ENCODE data around the gene C1orf232. TPM values are rescaled to one million over a fixed set of nuclear protein-coding genes. Genes with fewer than 3 reads are reported as not detected.

C1orf232 gene
- total and polyA plus RNA-seq, 4 donors = not detected

DNA sequence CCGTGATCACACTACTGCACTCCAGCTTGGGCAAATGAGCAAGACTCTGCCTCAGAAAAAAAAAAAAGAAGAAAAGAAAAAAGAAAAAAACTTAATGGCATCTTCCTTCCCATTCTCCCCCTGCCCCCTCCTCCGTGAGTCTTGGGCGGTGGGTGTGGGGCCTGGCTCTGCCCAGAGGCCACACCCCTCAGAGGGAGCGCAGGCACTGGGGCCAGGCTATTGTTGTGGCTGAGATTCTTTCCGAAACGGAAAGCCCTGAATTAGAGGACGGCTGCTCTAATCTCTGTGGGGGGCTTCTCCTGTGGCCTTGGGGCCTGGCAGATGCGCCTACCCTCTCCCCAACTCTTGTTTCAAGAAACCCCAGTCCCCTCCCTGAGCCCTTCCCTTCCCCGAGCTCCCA, 14.0 kb downstream of the C1orf232 start:
- H3K9ac ChIP-seq (ENCODE audit: low read depth in 1 of 2, low read length in 2 of 2) = no peak overlapping the region
- peaks cover 0 to 4% (median 0%) of the 10 kb centered on the region in 4 donors for H3K27me3 ChIP-seq (ENCODE audit: control insufficient read depth in 4 of 4, insufficient read depth in 4 of 4, low read length in 3 of 4)
- 66% methylated on average over 9 of the region's 9 CpGs for WGBS
- H3K27ac ChIP-seq (ENCODE audit: low read depth in 1 of 2, low read length in 2 of 2) = no peak overlapping the region
- TF ChIP-seq, protein P1, sequence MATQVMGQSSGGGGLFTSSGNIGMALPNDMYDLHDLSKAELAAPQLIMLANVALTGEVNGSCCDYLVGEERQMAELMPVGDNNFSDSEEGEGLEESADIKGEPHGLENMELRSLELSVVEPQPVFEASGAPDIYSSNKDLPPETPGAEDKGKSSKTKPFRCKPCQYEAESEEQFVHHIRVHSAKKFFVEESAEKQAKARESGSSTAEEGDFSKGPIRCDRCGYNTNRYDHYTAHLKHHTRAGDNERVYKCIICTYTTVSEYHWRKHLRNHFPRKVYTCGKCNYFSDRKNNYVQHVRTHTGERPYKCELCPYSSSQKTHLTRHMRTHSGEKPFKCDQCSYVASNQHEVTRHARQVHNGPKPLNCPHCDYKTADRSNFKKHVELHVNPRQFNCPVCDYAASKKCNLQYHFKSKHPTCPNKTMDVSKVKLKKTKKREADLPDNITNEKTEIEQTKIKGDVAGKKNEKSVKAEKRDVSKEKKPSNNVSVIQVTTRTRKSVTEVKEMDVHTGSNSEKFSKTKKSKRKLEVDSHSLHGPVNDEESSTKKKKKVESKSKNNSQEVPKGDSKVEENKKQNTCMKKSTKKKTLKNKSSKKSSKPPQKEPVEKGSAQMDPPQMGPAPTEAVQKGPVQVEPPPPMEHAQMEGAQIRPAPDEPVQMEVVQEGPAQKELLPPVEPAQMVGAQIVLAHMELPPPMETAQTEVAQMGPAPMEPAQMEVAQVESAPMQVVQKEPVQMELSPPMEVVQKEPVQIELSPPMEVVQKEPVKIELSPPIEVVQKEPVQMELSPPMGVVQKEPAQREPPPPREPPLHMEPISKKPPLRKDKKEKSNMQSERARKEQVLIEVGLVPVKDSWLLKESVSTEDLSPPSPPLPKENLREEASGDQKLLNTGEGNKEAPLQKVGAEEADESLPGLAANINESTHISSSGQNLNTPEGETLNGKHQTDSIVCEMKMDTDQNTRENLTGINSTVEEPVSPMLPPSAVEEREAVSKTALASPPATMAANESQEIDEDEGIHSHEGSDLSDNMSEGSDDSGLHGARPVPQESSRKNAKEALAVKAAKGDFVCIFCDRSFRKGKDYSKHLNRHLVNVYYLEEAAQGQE (IDR thresholded peaks at IDR 0.05) = no peak
- no peak for TF ChIP-seq TAF1 (conservative IDR thresholded peaks at IDR 0.05)
- no peak for TF ChIP-seq SP1 (IDR thresholded peaks at IDR 0.05)
- no peak for TF ChIP-seq HNF4A (conservative IDR thresholded peaks at IDR 0.05)
- no peak for TF ChIP-seq YY1 (IDR thresholded peaks at IDR 0.05)
- no peak for TF ChIP-seq EGR1 (IDR thresholded peaks at IDR 0.05; ENCODE audit: low read depth in 2 of 2)
- no peak for TF ChIP-seq FOXA2 (IDR thresholded peaks at IDR 0.05)
- TF ChIP-seq JUND (IDR thresholded peaks at IDR 0.05) = no peak
- H3K9me3 ChIP-seq (ENCODE audit: control insufficient read depth in 4 of 4, low read length in 3 of 4) = no peaks in the 10 kb centered on the region
- H3K4me1 ChIP-seq (ENCODE audit: control insufficient read depth in 4 of 4, insufficient read depth in 4 of 4, low read length in 3 of 4) = no peaks in the 10 kb centered on the region
- no peak for DNase-seq (ENCODE audit: low spot score)
- no peaks in the 10 kb centered on the region for H3K36me3 ChIP-seq (ENCODE audit: control insufficient read depth in 4 of 4, insufficient read depth in 3 of 4, low read depth in 1 of 4, low read length in 3 of 4)
- no peak overlapping the region for H3K4me3 ChIP-seq (ENCODE audit: low read depth in 1 of 3, low read length in 3 of 3)

GRCh38 chr1:26153966-26154532, 14.7 kb downstream of the C1orf232 start:
- TF ChIP-seq HNF4G (IDR thresholded peaks at IDR 0.05) (no peak), EGR1 (IDR thresholded peaks at IDR 0.05; ENCODE audit: low read depth in 2 of 2) (no peak), GABPA (IDR thresholded peaks at IDR 0.05 in 1 of 2, conservative IDR thresholded peaks at IDR 0.05 in 1 of 2) (no peak), CTCF (IDR thresholded peaks at IDR 0.05; ENCODE audit: low read depth, low read length, missing input control) (no peak), FOXA1 (IDR thresholded peaks at IDR 0.05) (no peak), NR2F2 (IDR thresholded peaks at IDR 0.05) (no peak), RAD21 (IDR thresholded peaks at IDR 0.05) (no peak), FOXA2 (IDR thresholded peaks at IDR 0.05) (no peak), TAF1 (conservative IDR thresholded peaks at IDR 0.05) (no peak), ZBTB33 (IDR thresholded peaks at IDR 0.05) (no peak), SP1 (IDR thresholded peaks at IDR 0.05) (no peak), JUND (IDR thresholded peaks at IDR 0.05) (no peak)
- TF ChIP-seq, protein P2, sequence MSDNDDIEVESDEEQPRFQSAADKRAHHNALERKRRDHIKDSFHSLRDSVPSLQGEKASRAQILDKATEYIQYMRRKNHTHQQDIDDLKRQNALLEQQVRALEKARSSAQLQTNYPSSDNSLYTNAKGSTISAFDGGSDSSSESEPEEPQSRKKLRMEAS (IDR thresholded peaks at IDR 0.05) = no peak
- TF ChIP-seq, protein P1 (IDR thresholded peaks at IDR 0.05) = no peak
- TF ChIP-seq, protein P3, sequence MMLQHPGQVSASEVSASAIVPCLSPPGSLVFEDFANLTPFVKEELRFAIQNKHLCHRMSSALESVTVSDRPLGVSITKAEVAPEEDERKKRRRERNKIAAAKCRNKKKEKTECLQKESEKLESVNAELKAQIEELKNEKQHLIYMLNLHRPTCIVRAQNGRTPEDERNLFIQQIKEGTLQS (IDR thresholded peaks at IDR 0.05) = no peak
- no peaks in the 10 kb centered on the region for H3K36me3 ChIP-seq (ENCODE audit: control insufficient read depth in 4 of 4, insufficient read depth in 3 of 4, low read depth in 1 of 4, low read length in 3 of 4)
- H3K9ac ChIP-seq (ENCODE audit: low read depth in 1 of 2, low read length in 2 of 2) = no peak overlapping the region
- H3K9me3 ChIP-seq (ENCODE audit: control insufficient read depth in 4 of 4, low read length in 3 of 4) = no peaks in the 10 kb centered on the region
- H3K4me3 ChIP-seq (ENCODE audit: low read depth in 1 of 3, low read length in 3 of 3) = no peak overlapping the region
- H3K27ac ChIP-seq (ENCODE audit: low read depth in 1 of 2, low read length in 2 of 2) = no peak overlapping the region
- no peaks in the 10 kb centered on the region for H3K4me1 ChIP-seq (ENCODE audit: control insufficient read depth in 4 of 4, insufficient read depth in 4 of 4, low read length in 3 of 4)
- H3K27me3 ChIP-seq (ENCODE audit: control insufficient read depth in 4 of 4, insufficient read depth in 4 of 4, low read length in 3 of 4) = peaks cover 0 to 4% (median 0%) of the 10 kb centered on the region in 4 donors
- WGBS = 68% methylated on average over 5 of the region's 5 CpGs
- no peak for DNase-seq (ENCODE audit: low spot score)

All from liver (tissue), 9 donors.